Measurements from ENCODE around the gene HPD.

GRCh38 chr12:121803861-121804416 lies 54.7 kb downstream of the HPD start, which contains the start of gene SETD1B:
- TF ChIP-seq CTCF (IDR thresholded peaks at IDR 0.05) (no peak), STAT6 (CRISPR knock-in tag; conservative IDR thresholded peaks at IDR 0.05; ENCODE audit: low read depth) (no peak), TEAD1 (CRISPR knock-in tag; IDR thresholded peaks at IDR 0.05) (no peak), TCF7 (CRISPR knock-in tag; IDR thresholded peaks at IDR 0.05; ENCODE audit: low read depth) (no peak), FOXK1 (CRISPR knock-in tag; IDR thresholded peaks at IDR 0.05) (no peak), ESRRA (CRISPR knock-in tag; IDR thresholded peaks at IDR 0.05; ENCODE audit: borderline replicate concordance) (no peak)
- TF ChIP-seq, protein P1, sequence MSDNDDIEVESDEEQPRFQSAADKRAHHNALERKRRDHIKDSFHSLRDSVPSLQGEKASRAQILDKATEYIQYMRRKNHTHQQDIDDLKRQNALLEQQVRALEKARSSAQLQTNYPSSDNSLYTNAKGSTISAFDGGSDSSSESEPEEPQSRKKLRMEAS (CRISPR knock-in tag; IDR thresholded peaks at IDR 0.05) = no peak
